Skin of body (tissue), 2 donors: ENCODE measurements around the gene CMSS1. TPM values are rescaled to one million over a fixed set of nuclear protein-coding genes. Genes with fewer than 3 reads are reported as not detected.

Source experiments
- DNase-seq: peaks from one replicate; lab custom pipeline; 2025; lab: John Stamatoyannopoulos, UW
- total RNA-seq: library from RNA; depleted of rRNA; stranded (reverse); fragments of >200 nt; gene quantifications from one replicate; pipeline ENCODE4 v1.2.3, GENCODE V29; 2014

Gene CMSS1
- total RNA-seq, 1 donor from 2014 or later: 12.9 TPM

GRCh38 chr3:99874237-99875002 is 56.8 kb downstream of the CMSS1 start:
- no peak for DNase-seq

GRCh38 chr3:99875581-99875928 is 57.9 kb downstream of the CMSS1 start:
- DNase-seq: peak; percentile 84

DNA sequence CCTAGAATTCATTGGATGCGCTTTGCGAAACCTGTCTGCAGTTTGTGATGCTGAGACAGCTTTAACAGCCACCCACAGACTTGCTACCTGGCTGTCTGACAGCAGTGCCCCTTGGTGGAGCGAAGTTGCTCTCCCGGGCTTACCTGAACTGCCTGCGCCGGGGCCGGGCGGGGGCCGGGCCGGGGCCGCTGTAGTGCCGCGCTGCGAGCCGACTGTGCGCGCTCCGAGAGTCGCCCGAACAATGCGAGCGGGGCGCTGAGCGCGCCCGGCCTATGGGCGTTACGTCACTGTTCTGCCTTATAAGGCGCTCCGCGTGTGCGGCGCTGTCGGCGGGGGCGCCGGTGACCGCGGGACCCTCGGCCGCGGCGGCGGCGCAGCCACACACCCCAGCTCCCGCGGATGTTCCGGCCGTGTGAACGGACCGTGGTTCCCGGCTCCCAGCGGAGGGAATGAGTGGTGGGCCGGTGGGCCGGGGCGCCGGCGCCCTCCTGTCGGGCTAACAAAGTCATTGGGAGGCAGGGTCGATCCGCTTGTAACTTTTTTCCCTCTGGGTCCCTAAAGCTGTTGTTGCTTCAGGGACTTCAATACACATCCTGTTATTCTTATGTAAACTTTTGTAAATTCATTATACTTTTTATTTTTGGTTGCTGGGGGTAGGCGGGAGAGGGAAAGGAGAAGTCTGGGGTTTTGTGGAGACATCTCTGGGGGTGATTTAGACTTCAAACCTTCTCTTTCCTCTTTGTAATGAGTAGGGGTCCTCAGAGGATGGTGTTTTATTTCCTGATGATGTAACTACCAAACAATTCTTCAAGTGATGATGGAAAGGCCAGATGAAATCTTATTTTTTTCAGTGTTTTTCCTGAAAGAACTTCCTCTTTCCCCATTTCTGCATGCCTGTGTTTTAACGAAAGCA is 58.5 kb downstream of the CMSS1 start:
- peak; percentile 81 for DNase-seq

DNA sequence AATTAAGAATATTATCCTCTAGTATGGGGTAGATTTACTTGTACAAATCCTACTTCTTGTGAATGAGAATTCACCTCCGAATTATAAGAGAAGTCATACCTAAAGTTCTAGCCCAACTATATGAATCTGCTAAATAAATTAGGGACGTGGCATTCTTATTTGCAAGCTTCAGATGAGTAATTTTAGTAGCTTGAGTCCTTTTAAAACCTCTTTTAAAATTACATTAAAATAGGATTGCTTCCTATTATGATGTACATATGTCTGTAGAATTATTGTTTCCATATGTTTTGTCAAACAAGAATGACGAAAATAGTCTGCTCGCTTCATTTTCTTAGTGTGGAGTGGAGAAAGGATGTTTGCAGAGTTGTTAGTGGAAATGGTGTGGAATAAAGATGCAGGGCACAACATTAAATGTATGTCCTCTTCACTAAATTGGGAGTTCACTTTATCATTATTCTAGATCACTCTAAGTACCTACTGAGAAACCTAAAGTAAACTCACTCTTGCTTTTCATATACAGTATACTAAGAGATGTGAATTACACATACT is 59.4 kb downstream of the CMSS1 start:
- peak; percentile 90 for DNase-seq

DNA sequence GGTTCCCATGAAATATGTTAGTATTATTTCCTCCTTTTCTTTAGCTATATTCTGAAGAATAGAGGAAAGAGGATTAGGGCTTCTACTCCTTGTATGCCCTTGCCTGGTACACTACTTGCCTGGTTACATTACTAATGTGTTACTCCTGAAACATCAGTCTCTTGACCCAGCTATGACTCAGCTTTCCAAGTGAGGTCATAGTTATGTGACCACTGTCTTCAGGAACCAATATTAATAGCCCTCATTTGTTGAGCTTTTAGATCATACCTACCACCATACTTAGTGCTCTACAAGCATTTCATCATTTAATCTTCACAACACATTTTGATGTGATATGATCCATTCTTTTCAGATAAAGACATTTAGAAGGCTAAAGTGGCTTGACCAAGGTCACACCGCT is 60.3 kb downstream of the CMSS1 start:
- DNase-seq: no peak

GRCh38 chr3:99879275-99879674 is 61.6 kb downstream of the CMSS1 start:
- no peak for DNase-seq

GRCh38 chr3:99881121-99881524 is 63.5 kb downstream of the CMSS1 start:
- DNase-seq: peak; percentile 45

DNA sequence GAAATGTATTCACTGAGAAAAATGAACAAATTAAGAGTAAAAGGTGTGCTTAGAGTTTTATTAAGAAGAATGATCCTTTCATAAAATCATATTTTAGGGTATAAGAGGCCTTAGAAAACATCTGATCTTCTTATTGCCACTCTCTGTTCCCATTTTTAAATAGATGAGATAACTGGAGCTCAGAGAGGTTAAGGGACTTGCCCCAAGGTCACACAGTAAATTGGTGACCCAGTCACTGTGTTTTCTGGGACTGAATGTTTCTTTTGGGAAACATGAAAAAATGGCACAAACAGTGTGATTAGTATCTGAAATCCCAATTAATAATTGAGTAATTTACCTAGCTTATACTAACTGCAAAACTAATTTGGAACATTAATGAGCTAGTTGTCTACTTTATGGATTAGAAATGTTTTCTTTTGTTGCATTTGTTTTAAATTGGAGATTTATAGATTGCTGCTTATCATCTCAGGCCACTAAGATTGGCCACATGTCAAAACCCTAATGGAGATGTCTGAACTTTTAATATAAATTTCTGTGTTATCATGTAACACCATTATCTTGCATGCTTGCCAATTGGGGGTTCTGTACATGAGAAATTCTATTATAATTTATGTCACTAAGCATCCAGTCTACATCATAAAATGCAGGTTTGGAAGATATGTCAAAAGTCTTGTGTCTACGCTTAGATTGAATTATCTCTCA is 64.9 kb downstream of the CMSS1 start:
- no peak for DNase-seq

- no peak for DNase-seq
Observed at GRCh38 chr3:99883138-99883461, 65.4 kb downstream of the CMSS1 start.

GRCh38 chr3:99883693-99884092 is 66.0 kb downstream of the CMSS1 start:
- DNase-seq: no peak

DNA sequence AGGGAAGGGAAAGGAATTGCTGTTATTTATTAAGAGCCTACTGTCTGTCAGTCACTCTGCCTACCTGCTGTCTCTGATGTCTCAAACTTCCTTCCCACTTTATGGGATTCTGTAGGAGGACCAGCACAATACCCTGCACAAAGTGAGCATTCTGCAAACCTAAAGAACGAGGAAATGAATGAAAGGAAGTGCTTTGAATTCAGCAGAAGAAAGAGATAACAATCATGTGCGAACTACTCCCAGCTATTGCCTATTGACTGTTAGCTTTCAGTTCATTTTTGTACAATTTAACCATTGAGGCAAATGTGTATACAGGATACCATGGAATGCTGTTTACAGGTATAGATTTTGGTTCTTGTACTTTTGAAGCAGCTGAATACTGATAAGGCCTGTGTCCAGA is 66.8 kb downstream of the CMSS1 start:
- DNase-seq: no peak

DNA sequence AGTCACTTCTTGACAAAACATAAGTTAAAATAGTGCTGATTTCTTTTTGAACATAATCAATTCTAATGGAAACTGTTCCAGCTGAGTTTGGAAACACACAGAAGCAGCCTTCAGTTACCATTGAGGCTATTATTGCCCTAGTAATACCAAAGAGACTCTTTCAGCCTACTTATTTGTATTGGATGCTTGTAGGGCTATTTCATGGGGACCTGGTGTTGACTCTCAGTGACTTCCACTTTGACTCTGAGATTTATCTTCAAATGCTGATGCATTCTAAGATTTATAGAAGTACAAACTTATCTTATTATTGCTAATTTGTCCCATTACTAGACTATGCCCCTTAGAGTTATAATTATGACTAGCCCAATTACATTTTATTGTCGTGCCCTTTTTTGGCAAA is 67.4 kb downstream of the CMSS1 start:
- DNase-seq: no peak

DNA sequence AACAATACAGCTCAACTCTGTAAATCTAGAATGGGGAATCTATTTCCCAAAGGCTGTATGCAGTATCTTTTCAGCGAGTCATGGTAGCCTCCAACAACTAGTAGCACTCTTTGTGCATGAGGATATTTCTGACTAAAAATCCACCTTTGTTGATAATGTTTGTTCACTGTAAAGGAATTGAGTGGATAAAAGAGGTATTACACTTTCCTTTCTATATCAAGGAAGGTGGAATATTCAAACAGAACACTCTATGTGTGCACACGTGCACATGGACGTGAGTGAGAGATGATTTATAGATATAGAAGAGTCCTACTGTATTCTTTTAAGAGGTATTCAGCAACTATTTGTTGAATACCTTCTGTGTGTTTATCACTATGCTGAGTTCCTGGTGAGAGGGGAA is 68.2 kb downstream of the CMSS1 start:
- no peak for DNase-seq

DNA sequence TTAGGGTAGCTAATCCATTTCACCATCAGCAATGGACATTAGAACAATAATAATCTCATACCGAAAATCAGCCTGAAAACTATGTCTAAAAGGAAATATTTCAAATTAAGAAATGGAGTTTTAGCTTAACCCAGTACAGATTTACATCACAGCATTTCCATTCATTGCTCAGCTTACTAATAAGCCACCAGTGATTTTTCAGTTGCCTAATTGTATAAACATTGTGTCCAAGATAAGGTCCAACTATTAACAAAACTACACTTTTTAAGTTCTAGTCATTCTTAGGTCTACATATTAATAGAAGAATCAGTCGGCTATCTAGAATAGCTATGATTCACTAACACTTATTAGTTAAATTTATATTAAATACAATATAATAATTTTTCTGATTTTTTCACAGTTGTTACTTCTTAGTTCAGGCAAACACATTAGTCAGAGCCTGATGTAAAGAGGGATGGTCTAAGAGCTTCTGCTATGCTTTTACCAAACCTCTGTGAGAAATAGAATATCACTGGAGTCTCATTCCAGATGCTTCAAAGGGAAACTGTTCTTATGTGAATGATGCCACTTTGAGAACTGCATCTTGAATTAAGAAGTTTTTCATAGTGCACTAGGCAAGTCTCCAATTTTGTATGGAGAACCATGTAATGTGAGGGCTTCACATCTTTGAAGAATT is 74.1 kb downstream of the CMSS1 start:
- no peak for DNase-seq

DNA sequence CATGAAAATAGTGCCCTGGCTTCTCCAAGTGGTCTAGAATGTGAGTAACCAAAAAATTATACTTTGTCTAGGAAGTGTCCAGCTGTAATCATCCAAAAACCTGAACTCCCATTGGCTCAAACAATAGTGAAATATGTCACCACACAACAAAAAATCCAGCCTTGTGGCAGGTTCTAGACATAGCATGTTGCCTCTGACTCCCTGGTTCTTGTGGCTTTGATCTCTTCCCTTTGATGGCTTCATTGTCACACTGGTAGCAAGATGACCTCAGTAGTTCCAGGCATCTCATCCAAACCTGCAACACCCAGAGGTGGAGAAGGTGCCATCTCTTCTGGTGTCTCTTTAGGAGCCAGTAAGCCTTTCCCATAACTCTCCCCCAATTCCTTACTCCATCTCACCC is 74.7 kb downstream of the CMSS1 start:
- DNase-seq: no peak

DNA sequence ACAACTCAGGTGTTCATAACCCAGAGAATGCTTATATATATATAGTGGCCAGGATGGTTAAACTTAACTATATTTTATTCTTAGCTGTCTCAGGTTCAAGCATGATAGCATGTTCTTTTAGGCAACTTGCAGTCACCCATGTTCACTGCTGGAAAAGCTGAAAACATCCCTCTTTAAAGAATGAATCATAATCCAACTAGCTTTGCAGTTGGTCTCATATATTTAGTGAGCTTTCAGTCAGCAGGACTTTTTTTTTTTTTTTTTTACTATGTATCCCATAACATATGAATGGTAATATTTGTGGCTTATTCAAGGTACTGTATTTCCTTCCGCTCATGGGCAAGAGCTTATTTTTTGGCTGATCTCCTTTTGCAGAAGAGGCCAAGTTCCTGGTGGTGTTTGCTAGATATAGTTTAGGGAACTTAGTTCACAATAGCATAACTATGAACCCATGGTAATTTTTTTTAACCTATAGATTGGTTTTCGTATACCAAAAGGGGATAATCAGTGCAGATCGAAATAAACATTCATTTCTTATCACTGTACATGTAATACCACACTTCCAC is 77.6 kb downstream of the CMSS1 start:
- DNase-seq: no peak

GRCh38 chr3:99895703-99896441 is 78.2 kb downstream of the CMSS1 start:
- DNase-seq: peak; percentile 96

DNA sequence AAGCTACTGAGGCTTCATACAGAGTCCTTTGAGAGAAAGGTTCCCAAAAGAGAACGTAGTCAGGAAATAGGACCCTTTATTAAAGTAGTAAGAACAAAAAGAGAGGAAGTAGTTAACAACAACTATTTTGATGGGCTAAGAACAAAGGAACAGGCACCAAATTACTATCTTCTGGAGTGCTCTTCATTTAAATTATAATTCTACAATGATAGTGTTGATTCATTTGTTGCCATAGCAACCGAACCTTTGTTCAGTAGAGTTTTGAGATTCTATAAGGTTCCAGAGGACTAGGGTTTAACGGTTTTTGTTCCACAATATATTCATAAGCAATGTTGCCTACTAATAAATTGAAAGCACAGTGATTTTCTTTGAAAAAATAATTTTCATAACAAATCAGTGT is 78.8 kb downstream of the CMSS1 start:
- peak; percentile 79 for DNase-seq

- no peak for DNase-seq
Observed at GRCh38 chr3:99899603-99900002, 81.9 kb downstream of the CMSS1 start.

GRCh38 chr3:99900248-99900647 is 82.6 kb downstream of the CMSS1 start:
- DNase-seq: no peak
